ENCODE data around the gene GRIA3. TPM values are rescaled to one million over a fixed set of nuclear protein-coding genes. Genes with fewer than 3 reads are reported as not detected.

Gene GRIA3
- total and polyA plus RNA-seq, 10 of the 15 experiments (the other 5 are each of a cell fraction or from before 2014, with no cell fraction given) = 0.45 to 4.3 (median 2.2) TPM

DNA sequence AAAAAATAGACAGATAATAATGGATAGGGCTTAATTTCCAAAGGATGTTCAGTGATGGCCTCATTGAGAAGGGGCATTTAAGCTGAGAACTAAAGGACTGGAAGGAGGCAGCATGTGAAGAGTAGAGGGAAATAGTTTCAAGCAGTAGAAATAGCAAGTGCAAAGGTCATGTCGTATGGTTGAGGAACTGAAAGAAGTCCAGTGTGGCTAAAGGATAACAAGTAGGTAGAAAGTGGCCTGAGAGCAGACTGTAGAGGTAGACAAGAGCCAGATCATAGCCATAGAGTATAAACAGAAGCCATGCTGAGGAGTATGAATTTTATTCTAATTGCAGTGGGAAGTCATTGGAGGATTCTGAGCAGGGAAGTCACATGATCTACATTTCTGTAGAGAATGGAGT is 72.3 kb downstream of the GRIA3 start:
- intact Hi-C loops (cut with micrococcal nuclease; ENCODE audit: unreplicated experiment) = no loop called here
- no peaks in the 10 kb centered on the region for H3K9me3 ChIP-seq (replicated peaks; ENCODE audit: control insufficient read depth, insufficient read depth, low read length)
- H3K4me1 ChIP-seq (ENCODE audit: control insufficient read depth, insufficient read depth, low read length) = no peaks in the 10 kb centered on the region
- DNase-seq (ENCODE audit: low read depth, low spot score) (peak; percentile 24), ATAC-seq (peak; percentile 90), FAIRE-seq (no peak)
- SMC1A ChIA-PET (ENCODE audit: uncharacterized antibody, unreplicated experiment) = interaction anchor here (0.8 to 2.5 kb wide), 4 partner anchors 21 to 167 kb away, joined by 3 to 8 read pairs (median 4); no protein-coding TSS in a partner anchor
- H2AFZ ChIP-seq (ENCODE audit: control insufficient read depth, low read depth, low read length) = no peak overlapping the region
- POLR2A ChIA-PET = no interaction called here
- in situ Hi-C loops (cut with MboI) = no loop called here
- no TSS peak for BruUV-seq (replicated peaks)
- CTCF ChIA-PET = interaction anchor here (1.3 kb wide), 1 partner anchor 86 kb away, joined by 4 read pairs; no protein-coding TSS in a partner anchor
- RAD21 ChIA-PET (ENCODE audit: unreplicated experiment) = no interaction called here
- no peaks in the 10 kb centered on the region for H3K27me3 ChIP-seq (replicated peaks in 1 of 2; ENCODE audit: control insufficient read depth in 2 of 2, insufficient read depth in 2 of 2, low read length in 1 of 2)
- no peak overlapping the region for H3K27ac ChIP-seq (ENCODE audit: control insufficient read depth, insufficient read depth)
- no peaks in the 10 kb centered on the region for H3K79me2 ChIP-seq (ENCODE audit: control insufficient read depth, insufficient read depth, low read length)
- H3K36me3 ChIP-seq (ENCODE audit: control insufficient read depth in 2 of 2, insufficient read depth in 2 of 2, low read length in 1 of 2) = no peaks in the 10 kb centered on the region
- TF ChIP-seq, protein P1, sequence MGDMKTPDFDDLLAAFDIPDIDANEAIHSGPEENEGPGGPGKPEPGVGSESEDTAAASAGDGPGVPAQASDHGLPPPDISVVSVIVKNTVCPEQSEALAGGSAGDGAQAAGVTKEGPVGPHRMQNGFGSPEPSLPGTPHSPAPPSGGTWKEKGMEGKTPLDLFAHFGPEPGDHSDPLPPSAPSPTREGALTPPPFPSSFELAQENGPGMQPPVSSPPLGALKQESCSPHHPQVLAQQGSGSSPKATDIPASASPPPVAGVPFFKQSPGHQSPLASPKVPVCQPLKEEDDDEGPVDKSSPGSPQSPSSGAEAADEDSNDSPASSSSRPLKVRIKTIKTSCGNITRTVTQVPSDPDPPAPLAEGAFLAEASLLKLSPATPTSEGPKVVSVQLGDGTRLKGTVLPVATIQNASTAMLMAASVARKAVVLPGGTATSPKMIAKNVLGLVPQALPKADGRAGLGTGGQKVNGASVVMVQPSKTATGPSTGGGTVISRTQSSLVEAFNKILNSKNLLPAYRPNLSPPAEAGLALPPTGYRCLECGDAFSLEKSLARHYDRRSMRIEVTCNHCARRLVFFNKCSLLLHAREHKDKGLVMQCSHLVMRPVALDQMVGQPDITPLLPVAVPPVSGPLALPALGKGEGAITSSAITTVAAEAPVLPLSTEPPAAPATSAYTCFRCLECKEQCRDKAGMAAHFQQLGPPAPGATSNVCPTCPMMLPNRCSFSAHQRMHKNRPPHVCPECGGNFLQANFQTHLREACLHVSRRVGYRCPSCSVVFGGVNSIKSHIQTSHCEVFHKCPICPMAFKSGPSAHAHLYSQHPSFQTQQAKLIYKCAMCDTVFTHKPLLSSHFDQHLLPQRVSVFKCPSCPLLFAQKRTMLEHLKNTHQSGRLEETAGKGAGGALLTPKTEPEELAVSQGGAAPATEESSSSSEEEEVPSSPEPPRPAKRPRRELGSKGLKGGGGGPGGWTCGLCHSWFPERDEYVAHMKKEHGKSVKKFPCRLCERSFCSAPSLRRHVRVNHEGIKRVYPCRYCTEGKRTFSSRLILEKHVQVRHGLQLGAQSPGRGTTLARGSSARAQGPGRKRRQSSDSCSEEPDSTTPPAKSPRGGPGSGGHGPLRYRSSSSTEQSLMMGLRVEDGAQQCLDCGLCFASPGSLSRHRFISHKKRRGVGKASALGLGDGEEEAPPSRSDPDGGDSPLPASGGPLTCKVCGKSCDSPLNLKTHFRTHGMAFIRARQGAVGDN (IDR thresholded peaks at IDR 0.05) = peak; percentile 52; the same call in 1 of the 2 replicates
- TF ChIP-seq IKZF1 (conservative IDR thresholded peaks at IDR 0.05) = 0 out of 2 replicates have a peak, but pooled peaks have one; percentile 24
- TF ChIP-seq SPI1 (IDR thresholded peaks at IDR 0.05; ENCODE audit: borderline replicate concordance, insufficient read depth, low read depth, low read length) = peak; percentile 55; the same call in 1 of the 2 replicates
- no peak for TF ChIP-seq POU2F2 (IDR thresholded peaks at IDR 0.05; ENCODE audit: borderline replicate concordance, low read depth, low read length)
- TF ChIP-seq IKZF2 (IDR thresholded peaks at IDR 0.05) = peak in 1 of 2 experiments; percentile 27; a peak in 2 of 4 replicates
- TF ChIP-seq HDGF (IDR thresholded peaks at IDR 0.05) = no peak
- TF ChIP-seq RAD51 (IDR thresholded peaks at IDR 0.05) = peak; percentile 54; the same call in 1 of the 2 replicates
- peak; percentile 76 for TF ChIP-seq NR2C1 (IDR thresholded peaks at IDR 0.05)
- no peak for TF ChIP-seq CBX5 (IDR thresholded peaks at IDR 0.05; ENCODE audit: low read depth)
- TF ChIP-seq NR2F1 (conservative IDR thresholded peaks at IDR 0.05) = peak; percentile 73
- 0 out of 2 replicates have a peak, but pooled peaks have one; percentile 48 for TF ChIP-seq NBN (IDR thresholded peaks at IDR 0.05)
- TF ChIP-seq, protein P2, sequence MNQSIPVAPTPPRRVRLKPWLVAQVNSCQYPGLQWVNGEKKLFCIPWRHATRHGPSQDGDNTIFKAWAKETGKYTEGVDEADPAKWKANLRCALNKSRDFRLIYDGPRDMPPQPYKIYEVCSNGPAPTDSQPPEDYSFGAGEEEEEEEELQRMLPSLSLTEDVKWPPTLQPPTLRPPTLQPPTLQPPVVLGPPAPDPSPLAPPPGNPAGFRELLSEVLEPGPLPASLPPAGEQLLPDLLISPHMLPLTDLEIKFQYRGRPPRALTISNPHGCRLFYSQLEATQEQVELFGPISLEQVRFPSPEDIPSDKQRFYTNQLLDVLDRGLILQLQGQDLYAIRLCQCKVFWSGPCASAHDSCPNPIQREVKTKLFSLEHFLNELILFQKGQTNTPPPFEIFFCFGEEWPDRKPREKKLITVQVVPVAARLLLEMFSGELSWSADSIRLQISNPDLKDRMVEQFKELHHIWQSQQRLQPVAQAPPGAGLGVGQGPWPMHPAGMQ (IDR thresholded peaks at IDR 0.05; ENCODE audit: borderline replicate concordance) = no peak
- H3K4me3 ChIP-seq = no peak overlapping the region
- H3K4me2 ChIP-seq (ENCODE audit: control insufficient read depth, insufficient read depth) = no peak overlapping the region
- no peaks in the 10 kb centered on the region for H4K20me1 ChIP-seq (ENCODE audit: control insufficient read depth, insufficient read depth)
- no peak overlapping the region for H3K9ac ChIP-seq (ENCODE audit: control insufficient read depth, insufficient read depth, low read length)
- 0% methylated on average over 1 of the region's 1 CpG for WGBS (ENCODE audit: insufficient coverage, insufficient replicate concordance, low lambda C conversion rate, missing lambda C conversion rate)
